ENCODE measurements around the gene MCF2L. TPM values are rescaled to one million over a fixed set of nuclear protein-coding genes. Genes with fewer than 3 reads are reported as not detected.

The MCF2L gene
- total RNA-seq, 2 donors from 2014 or later, result 48.0 to 49.9 TPM

DNA sequence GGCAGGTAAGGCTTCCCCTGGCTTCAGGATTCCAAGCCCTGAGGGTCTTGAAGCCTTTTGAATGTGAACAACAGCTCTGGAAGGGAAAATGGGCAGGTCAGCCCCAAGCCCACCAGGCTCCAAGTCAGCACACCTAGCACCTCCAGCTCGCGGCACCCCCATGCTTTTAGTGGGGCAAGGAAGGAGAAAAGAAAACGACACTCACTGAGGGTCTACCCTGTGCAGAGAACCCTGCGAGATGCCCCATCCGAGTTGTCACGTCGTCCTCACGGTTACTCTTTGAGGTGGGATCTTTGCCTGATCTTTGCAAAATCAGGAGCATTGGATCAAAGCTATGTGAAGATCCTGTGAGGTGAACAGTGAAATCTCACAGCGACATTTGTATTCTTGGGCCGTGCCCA lies 147.9 kb downstream of the MCF2L start:
- peaks cover 4% of the 10 kb centered on the region for H3K9me3 Mint-ChIP-seq
- H3K27me3 Mint-ChIP-seq (ENCODE audit: insufficient read depth), result peaks cover 19% of the 10 kb centered on the region
- H3K36me3 ChIP-seq (ENCODE audit: control insufficient read depth, insufficient read depth, low read length), result no peaks in the 10 kb centered on the region
- peaks cover 25% of the 10 kb centered on the region for H3K27me3 ChIP-seq (ENCODE audit: control insufficient read depth, insufficient read depth, low read length, poor library complexity, severe bottlenecking)
- TF ChIP-seq, protein P1, sequence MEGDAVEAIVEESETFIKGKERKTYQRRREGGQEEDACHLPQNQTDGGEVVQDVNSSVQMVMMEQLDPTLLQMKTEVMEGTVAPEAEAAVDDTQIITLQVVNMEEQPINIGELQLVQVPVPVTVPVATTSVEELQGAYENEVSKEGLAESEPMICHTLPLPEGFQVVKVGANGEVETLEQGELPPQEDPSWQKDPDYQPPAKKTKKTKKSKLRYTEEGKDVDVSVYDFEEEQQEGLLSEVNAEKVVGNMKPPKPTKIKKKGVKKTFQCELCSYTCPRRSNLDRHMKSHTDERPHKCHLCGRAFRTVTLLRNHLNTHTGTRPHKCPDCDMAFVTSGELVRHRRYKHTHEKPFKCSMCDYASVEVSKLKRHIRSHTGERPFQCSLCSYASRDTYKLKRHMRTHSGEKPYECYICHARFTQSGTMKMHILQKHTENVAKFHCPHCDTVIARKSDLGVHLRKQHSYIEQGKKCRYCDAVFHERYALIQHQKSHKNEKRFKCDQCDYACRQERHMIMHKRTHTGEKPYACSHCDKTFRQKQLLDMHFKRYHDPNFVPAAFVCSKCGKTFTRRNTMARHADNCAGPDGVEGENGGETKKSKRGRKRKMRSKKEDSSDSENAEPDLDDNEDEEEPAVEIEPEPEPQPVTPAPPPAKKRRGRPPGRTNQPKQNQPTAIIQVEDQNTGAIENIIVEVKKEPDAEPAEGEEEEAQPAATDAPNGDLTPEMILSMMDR (conservative IDR thresholded peaks at IDR 0.05), result no peak
- peak; percentile 36 for DNase-seq
- H3K27ac ChIP-seq (ENCODE audit: low read depth, low read length), result no peak overlapping the region
- no peaks in the 10 kb centered on the region for H3K9me3 ChIP-seq (ENCODE audit: control insufficient read depth, low read length)
- peaks cover 9% of the 10 kb centered on the region for H3K36me3 Mint-ChIP-seq (ENCODE audit: low read depth)
- WGBS, 2 experiments (ENCODE audit: insufficient coverage in 1 of 2, insufficient read length in 1 of 2), result 89 to 91% methylated on average over 10 of the region's 10 CpGs
- H3K27ac Mint-ChIP-seq, result no peak overlapping the region
- no peaks in the 10 kb centered on the region for H3K4me1 Mint-ChIP-seq
- no peak overlapping the region for H3K9ac ChIP-seq (ENCODE audit: extremely low read depth, low read length, poor library complexity, severe bottlenecking)
- no peaks in the 10 kb centered on the region for H3K4me1 ChIP-seq (ENCODE audit: control insufficient read depth, insufficient read depth, low read length)
- H3K4me3 ChIP-seq (ENCODE audit: low read length), result no peak overlapping the region
- no peak overlapping the region for H3K4me3 Mint-ChIP-seq

DNA sequence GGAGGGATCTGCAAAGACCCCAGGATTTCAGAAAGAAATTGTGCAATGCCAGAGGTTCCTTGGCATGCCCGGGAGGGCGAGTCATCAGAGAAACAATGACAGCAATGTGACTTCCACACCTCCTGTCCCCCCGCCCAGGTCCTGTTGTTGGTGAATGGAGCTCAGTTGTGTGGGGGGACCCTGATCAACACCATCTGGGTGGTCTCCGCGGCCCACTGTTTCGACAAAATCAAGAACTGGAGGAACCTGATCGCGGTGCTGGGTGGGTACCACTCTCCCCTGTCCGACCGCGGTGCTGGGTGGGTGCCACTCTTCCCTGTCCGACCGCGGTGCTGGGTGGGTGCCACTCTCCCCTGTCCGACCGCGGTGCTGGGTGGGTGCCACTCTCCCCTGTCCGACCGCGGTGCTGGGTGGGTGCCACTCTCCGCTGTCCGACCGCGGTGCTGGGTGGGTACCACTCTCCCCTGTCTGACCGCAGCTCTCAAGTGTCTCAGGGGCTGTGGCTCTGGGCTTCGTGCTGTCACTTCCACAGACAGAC lies 148.4 kb downstream of the MCF2L start:
- peaks cover 22% of the 10 kb centered on the region for H3K27me3 ChIP-seq (ENCODE audit: control insufficient read depth, insufficient read depth, low read length, poor library complexity, severe bottlenecking)
- H3K9ac ChIP-seq (ENCODE audit: extremely low read depth, low read length, poor library complexity, severe bottlenecking), result no peak overlapping the region
- H3K36me3 ChIP-seq (ENCODE audit: control insufficient read depth, insufficient read depth, low read length), result no peaks in the 10 kb centered on the region
- H3K9me3 Mint-ChIP-seq, result peaks cover 4% of the 10 kb centered on the region
- 96 to 97% methylated on average over 7 to 26 of the region's 26 CpGs for WGBS, 2 experiments (ENCODE audit: insufficient coverage in 1 of 2, insufficient read length in 1 of 2)
- H3K36me3 Mint-ChIP-seq (ENCODE audit: low read depth), result peaks cover 9% of the 10 kb centered on the region
- H3K4me3 Mint-ChIP-seq, result no peak overlapping the region
- no peak overlapping the region for H3K27ac Mint-ChIP-seq
- peaks cover 4% of the 10 kb centered on the region for H3K4me1 ChIP-seq (ENCODE audit: control insufficient read depth, insufficient read depth, low read length)
- no peak overlapping the region for H3K4me3 ChIP-seq (ENCODE audit: low read length)
- H3K27me3 Mint-ChIP-seq (ENCODE audit: insufficient read depth), result peaks cover 19% of the 10 kb centered on the region
- peaks cover 3% of the 10 kb centered on the region for H3K4me1 Mint-ChIP-seq
- H3K27ac ChIP-seq (ENCODE audit: low read depth, low read length), result no peak overlapping the region
- TF ChIP-seq, protein P1 (conservative IDR thresholded peaks at IDR 0.05), result no peak
- no peaks in the 10 kb centered on the region for H3K9me3 ChIP-seq (ENCODE audit: control insufficient read depth, low read length)
- DNase-seq, result no peak

DNA sequence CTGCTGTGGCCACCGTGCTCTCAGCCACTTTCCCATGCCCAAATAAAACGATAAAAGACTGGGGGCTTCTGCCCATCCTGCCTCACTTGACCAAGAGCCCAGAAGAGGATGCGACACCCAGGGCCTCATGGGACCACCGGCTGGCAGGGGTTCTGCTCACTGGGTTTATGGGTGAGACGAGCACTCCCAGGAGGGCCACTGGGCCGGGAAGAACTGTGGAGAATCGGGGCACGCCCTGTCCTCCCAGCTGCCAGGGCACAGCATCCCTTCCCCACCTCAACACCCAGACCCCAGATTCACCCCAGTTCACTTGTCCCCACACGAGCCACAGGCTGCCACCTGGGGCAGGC lies 148.9 kb downstream of the MCF2L start:
- H3K9me3 Mint-ChIP-seq, result peaks cover 4% of the 10 kb centered on the region
- H3K9ac ChIP-seq (ENCODE audit: extremely low read depth, low read length, poor library complexity, severe bottlenecking), result no peak overlapping the region
- H3K27ac Mint-ChIP-seq, result no peak overlapping the region
- no peak overlapping the region for H3K4me3 ChIP-seq (ENCODE audit: low read length)
- peaks cover 9% of the 10 kb centered on the region for H3K36me3 Mint-ChIP-seq (ENCODE audit: low read depth)
- H3K27me3 Mint-ChIP-seq (ENCODE audit: insufficient read depth), result peaks cover 19% of the 10 kb centered on the region
- TF ChIP-seq, protein P1 (conservative IDR thresholded peaks at IDR 0.05), result no peak
- H3K36me3 ChIP-seq (ENCODE audit: control insufficient read depth, insufficient read depth, low read length), result no peaks in the 10 kb centered on the region
- peaks cover 5% of the 10 kb centered on the region for H3K4me1 ChIP-seq (ENCODE audit: control insufficient read depth, insufficient read depth, low read length)
- no peak for DNase-seq
- no peaks in the 10 kb centered on the region for H3K9me3 ChIP-seq (ENCODE audit: control insufficient read depth, low read length)
- no peak overlapping the region for H3K27ac ChIP-seq (ENCODE audit: low read depth, low read length)
- H3K27me3 ChIP-seq (ENCODE audit: control insufficient read depth, insufficient read depth, low read length, poor library complexity, severe bottlenecking), result peaks cover 17% of the 10 kb centered on the region
- WGBS, 2 experiments (ENCODE audit: insufficient coverage in 1 of 2, insufficient read length in 1 of 2), result 86 to 94% methylated on average over 4 to 9 of the region's 9 CpGs
- no peak overlapping the region for H3K4me3 Mint-ChIP-seq
- H3K4me1 Mint-ChIP-seq, result peaks cover 8% of the 10 kb centered on the region
